Keratinocyte (primary cell): ENCODE data around the gene PCSK6.

Experiments
- EZH2 ChIP-seq: IDR thresholded peaks from one replicate; pipeline ENCODE4 v1.6.1; 2012; ENCODE audit warnings: inconsistent platforms, mild to moderate bottlenecking, low read length, moderate library complexity
- TF ChIP-seq, protein P1 (sequence below), 3 experiments: IDR thresholded peaks in 1 of 3; conservative IDR thresholded peaks in 1 of 3; optimal IDR thresholded peaks in 1 of 3; 2 replicates in 2 of 3; 3 replicates in 1 of 3; pipeline versions ENCODE3 to v1.5.1; 2011; ENCODE audit warnings: low read length in 3 of 3, mild to moderate bottlenecking in 3 of 3, moderate library complexity in 2 of 3, control low read depth in 1 of 3, inconsistent platforms in 1 of 3; ENCODE audit not compliant: insufficient read depth in 2 of 3; ENCODE audit errors: extremely low read depth in 1 of 3

- TF ChIP-seq, protein P1, sequence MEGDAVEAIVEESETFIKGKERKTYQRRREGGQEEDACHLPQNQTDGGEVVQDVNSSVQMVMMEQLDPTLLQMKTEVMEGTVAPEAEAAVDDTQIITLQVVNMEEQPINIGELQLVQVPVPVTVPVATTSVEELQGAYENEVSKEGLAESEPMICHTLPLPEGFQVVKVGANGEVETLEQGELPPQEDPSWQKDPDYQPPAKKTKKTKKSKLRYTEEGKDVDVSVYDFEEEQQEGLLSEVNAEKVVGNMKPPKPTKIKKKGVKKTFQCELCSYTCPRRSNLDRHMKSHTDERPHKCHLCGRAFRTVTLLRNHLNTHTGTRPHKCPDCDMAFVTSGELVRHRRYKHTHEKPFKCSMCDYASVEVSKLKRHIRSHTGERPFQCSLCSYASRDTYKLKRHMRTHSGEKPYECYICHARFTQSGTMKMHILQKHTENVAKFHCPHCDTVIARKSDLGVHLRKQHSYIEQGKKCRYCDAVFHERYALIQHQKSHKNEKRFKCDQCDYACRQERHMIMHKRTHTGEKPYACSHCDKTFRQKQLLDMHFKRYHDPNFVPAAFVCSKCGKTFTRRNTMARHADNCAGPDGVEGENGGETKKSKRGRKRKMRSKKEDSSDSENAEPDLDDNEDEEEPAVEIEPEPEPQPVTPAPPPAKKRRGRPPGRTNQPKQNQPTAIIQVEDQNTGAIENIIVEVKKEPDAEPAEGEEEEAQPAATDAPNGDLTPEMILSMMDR (optimal IDR thresholded peaks at IDR 0.05 in 1 of 3, IDR thresholded peaks at IDR 0.05 in 1 of 3, conservative IDR thresholded peaks at IDR 0.05 in 1 of 3; ENCODE audit: extremely low read depth in 1 of 3, insufficient read depth in 2 of 3, low read length in 3 of 3): no peak
- no peak for TF ChIP-seq EZH2
Measured at GRCh38 chr15:101420232-101420631, 69.3 kb downstream of the PCSK6 start.
